Endometrial microvascular endothelial cells (primary cell): Measurements from ENCODE around the gene ZNF346. TPM values are rescaled to one million over a fixed set of nuclear protein-coding genes. Genes with fewer than 3 reads are reported as not detected.

ENCODE experiments used
- in situ Hi-C: cut with HindIII; loops from 2 replicates; pipeline ENCODE4 v1.10.0; 2017; ENCODE audit warnings: low sequenced_read_pairs, low pct_unique_long_range_greater_than_20kb; ENCODE audit errors: inconsistent ontology term
- total RNA-seq: library from RNA; depleted of rRNA; stranded (reverse); fragments of >200 nt; gene quantifications from one replicate; pipeline ENCODE4 v1.2.3, GENCODE V29; 2015; ENCODE audit errors: inconsistent ontology term

The ZNF346 gene
- total RNA-seq, 1 donor from 2014 or later, result 13.5 TPM

GRCh38 chr5:177089127-177089526, 66.6 kb downstream of the ZNF346 start:
- in situ Hi-C loops, result no loop called here

- in situ Hi-C loops, result no loop called here
Observed at GRCh38 chr5:177089825-177090641, 67.5 kb downstream of the ZNF346 start.

- in situ Hi-C loops, result no loop called here
Observed at GRCh38 chr5:177090813-177091212, 68.3 kb downstream of the ZNF346 start.

GRCh38 chr5:177091232-177091631, 68.7 kb downstream of the ZNF346 start:
- in situ Hi-C loops, result no loop called here

GRCh38 chr5:177092178-177093081, 69.9 kb downstream of the ZNF346 start:
- in situ Hi-C loops, result no loop called here

- in situ Hi-C loops, result no loop called here
Observed at GRCh38 chr5:177093082-177093712, 70.7 kb downstream of the ZNF346 start.

- in situ Hi-C loops, result no loop called here
Observed at GRCh38 chr5:177093803-177094202, 71.3 kb downstream of the ZNF346 start.

GRCh38 chr5:177094224-177095087, 72.0 kb downstream of the ZNF346 start:
- in situ Hi-C loops, result no loop called here

- in situ Hi-C loops, result no loop called here
Observed at GRCh38 chr5:177095088-177095669, 72.7 kb downstream of the ZNF346 start.

- in situ Hi-C loops, result no loop called here
Observed at GRCh38 chr5:177096162-177097015, 73.9 kb downstream of the ZNF346 start.

GRCh38 chr5:177097016-177097985, 74.8 kb downstream of the ZNF346 start:
- in situ Hi-C loops, result no loop called here

- in situ Hi-C loops, result no loop called here
Observed at GRCh38 chr5:177098120-177098469, 75.6 kb downstream of the ZNF346 start.

GRCh38 chr5:177098470-177099141, 76.1 kb downstream of the ZNF346 start:
- in situ Hi-C loops, result no loop called here

GRCh38 chr5:177099422-177100093, 77.1 kb downstream of the ZNF346 start:
- in situ Hi-C loops, result no loop called here

- in situ Hi-C loops, result no loop called here
Observed at GRCh38 chr5:177100714-177101121, 78.2 kb downstream of the ZNF346 start.
